Measurements from ENCODE around the gene PXT1.

PXT1 gene

DNA sequence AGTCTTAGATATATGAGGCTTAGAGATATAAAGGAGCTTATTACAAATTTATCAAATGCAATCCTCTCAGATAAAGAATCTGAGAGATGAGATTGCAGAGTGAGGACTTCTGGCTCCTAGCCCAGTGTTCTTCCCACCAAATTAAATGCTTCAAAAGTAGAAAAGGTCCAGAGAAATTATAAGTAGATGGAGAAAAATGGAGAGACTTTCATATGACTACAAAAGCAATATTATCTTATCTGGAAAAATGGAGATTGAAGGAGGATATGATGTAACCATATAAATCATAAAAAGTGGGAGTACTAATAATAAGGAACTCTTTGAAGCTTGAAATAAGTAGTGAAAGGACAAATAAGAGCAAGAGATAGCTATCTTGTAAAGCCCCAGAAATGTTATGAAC, 3.0 kb upstream of the PXT1 start:
- in situ Hi-C loops (cut with MboI; ENCODE audit: low sequenced_read_pairs, unreplicated experiment): no loop called here
- TF ChIP-seq, protein P1, sequence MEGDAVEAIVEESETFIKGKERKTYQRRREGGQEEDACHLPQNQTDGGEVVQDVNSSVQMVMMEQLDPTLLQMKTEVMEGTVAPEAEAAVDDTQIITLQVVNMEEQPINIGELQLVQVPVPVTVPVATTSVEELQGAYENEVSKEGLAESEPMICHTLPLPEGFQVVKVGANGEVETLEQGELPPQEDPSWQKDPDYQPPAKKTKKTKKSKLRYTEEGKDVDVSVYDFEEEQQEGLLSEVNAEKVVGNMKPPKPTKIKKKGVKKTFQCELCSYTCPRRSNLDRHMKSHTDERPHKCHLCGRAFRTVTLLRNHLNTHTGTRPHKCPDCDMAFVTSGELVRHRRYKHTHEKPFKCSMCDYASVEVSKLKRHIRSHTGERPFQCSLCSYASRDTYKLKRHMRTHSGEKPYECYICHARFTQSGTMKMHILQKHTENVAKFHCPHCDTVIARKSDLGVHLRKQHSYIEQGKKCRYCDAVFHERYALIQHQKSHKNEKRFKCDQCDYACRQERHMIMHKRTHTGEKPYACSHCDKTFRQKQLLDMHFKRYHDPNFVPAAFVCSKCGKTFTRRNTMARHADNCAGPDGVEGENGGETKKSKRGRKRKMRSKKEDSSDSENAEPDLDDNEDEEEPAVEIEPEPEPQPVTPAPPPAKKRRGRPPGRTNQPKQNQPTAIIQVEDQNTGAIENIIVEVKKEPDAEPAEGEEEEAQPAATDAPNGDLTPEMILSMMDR (IDR thresholded peaks at IDR 0.05; ENCODE audit: borderline replicate concordance, control extremely low read depth, extremely low read depth, insufficient read depth, missing control alignments): no peak
- no peak for DNase-seq (ENCODE audit: low spot score)

DNA sequence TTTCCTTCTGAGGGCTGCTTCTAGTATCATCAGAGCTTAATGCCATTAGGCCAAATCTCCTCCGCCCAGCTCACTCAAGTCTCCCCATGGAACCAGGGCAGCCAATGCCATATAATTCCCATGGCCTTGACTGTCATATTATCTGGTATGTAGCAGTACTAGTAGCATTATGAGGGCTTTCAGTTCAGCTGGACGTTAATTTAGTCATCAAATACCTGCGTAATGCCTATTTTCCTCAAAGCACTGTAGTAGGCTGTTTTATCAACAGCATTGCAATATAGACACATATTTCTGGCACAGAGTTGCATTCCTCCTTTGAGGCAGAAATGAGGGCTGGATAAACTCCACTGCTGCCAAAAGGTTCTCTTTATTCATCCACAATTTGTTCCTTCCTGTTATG, 1.8 kb upstream of the PXT1 start:
- in situ Hi-C loops (cut with MboI; ENCODE audit: low sequenced_read_pairs, unreplicated experiment): no loop called here
- TF ChIP-seq, protein P1 (IDR thresholded peaks at IDR 0.05; ENCODE audit: borderline replicate concordance, control extremely low read depth, extremely low read depth, insufficient read depth, missing control alignments): no peak
- no peak for DNase-seq (ENCODE audit: low spot score)

DNA sequence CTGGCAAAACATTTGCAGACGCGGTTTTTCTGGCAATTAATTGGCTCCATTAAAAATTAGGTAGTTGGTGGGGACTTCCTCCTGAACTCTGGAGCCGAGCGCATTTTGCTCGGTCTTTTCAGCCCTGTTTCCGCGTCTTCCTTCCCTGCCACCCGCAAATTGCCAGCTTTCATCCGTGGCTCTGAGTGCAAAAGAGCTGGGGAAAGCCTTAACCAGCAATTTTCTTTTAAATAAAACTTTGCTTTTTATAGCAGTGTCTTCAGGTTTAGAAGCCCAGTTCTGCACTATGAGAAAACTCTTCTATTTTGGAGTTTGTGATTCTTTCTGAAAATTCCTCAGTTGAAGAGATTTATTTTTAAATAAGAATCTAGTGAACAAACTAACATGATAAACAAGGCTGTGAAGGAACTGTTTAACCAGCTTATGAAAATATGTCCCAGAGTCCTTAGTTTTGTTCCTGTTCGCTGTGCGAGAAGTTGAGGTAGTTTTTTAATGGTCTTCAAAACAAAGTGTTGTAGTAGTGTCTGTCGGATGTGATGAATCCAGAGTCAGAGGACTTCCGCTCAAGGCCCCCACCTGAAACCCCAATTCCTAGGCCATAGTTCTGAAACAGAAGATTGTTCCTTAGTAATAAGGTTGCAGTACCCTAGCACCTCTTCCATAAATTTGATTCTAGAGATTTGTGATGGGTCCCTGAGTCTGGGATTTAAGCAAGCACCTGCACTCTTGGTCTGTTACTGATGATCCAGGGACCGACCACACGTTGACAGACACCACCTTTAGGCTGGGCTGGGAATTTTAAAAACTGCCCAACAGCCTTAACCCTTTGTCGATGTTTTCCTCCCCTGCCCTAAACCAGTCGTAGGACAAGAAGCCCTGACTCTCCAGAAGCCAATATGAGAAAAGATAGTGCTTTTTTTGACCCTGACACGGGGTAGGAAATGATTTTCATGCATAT, 1.1 kb upstream of the PXT1 start:
- DNase-seq (ENCODE audit: low spot score): peak; percentile 38
- TF ChIP-seq, protein P1 (IDR thresholded peaks at IDR 0.05; ENCODE audit: borderline replicate concordance, control extremely low read depth, extremely low read depth, insufficient read depth, missing control alignments): peak; percentile 25
- in situ Hi-C loops (cut with MboI; ENCODE audit: low sequenced_read_pairs, unreplicated experiment): no loop called here

DNA sequence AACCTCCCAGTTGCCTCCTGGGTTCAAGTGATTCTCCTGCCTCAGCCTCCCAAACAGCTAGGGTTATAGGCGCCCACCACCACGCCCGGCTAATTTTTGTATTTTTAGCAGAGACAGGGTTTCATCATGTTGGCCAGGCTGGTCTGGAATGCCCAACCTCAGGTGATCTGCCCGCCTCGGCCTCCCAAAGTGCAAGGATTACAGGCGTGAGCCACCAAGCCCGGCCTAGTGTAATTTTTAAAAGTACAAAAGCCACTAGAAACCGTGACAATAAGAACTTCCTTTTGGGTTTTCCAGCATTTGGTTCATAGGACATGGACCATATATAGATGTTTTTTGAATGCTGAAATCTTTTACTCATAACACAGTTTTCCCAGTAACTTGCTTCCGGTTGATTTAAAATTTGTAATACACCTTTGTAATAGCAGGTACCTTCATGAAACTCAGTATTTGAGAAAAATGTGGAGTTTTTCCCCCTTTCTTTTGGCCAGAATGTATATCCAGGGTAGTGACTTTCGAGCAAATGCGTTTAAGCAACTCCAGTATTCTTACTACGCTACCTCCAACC, 467 bp downstream of the PXT1 start:
- TF ChIP-seq, protein P1 (IDR thresholded peaks at IDR 0.05; ENCODE audit: borderline replicate concordance, control extremely low read depth, extremely low read depth, insufficient read depth, missing control alignments): no peak
- in situ Hi-C loops (cut with MboI; ENCODE audit: low sequenced_read_pairs, unreplicated experiment): no loop called here

DNA sequence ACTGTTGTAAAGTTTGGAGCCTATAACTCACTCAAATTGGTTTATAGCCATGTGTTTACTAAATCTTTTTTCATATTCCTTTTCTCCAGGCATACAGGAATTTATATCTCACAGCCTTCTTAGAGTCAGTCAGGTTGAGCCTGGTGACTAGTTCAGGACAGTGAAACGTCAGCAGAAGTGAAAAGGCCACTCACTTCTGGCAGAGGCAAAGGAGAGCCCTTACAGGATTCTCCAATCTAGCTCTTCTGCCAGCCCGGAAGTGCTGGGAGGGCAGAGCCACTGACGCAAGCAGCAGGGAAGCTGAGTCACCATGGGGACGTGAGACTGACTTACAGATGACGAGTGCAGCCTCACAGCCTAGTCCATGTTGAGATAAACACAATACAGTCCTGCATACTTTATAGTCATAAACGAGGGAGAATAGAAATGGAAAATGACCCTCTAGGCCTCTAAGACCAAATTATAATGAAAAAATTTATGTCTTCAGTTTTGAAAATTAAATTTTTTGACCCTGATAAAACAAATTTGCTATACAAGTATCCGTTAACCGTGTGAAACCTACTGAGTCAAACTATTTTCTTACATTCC, 1.3 kb downstream of the PXT1 start:
- in situ Hi-C loops (cut with MboI; ENCODE audit: low sequenced_read_pairs, unreplicated experiment): no loop called here
- DNase-seq (ENCODE audit: low spot score): peak; percentile 87
- TF ChIP-seq, protein P1 (IDR thresholded peaks at IDR 0.05; ENCODE audit: borderline replicate concordance, control extremely low read depth, extremely low read depth, insufficient read depth, missing control alignments): no peak

More for the DNA sequence above, 467 bp downstream of the PXT1 start:
- no peak for DNase-seq (ENCODE audit: low spot score)

DNA sequence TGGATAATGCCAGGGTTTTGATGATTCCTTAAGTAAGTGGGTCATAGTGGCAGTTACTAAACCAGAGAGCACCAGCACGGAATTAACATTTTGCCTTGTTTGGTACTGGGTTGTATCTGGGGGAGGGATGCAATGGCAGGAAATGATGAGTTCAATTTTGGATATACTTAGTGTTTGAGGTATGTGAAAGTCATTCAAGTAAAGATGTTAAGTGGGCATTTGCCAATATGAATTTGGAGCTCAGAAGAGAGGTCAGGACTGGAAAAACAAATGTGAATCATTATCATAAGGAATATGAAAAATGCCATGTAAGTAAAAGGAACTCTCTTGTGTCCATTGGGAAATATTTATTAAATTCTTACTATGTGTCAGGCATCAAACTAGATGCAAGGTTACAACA, 6.2 kb downstream of the PXT1 start:
- no peak for DNase-seq (ENCODE audit: low spot score)
- in situ Hi-C loops (cut with MboI; ENCODE audit: low sequenced_read_pairs, unreplicated experiment): no loop called here

More for the DNA sequence above, 6.2 kb downstream of the PXT1 start:
- TF ChIP-seq, protein P1 (IDR thresholded peaks at IDR 0.05; ENCODE audit: borderline replicate concordance, control extremely low read depth, extremely low read depth, insufficient read depth, missing control alignments): no peak

Measured in GM13976 (cell line).